HCT116 (cell line): ENCODE results near the gene TPRX1.
A peak's percentile ranks its signal among the peaks of the same experiment; 100 is the strongest.

Experiments
- CBX3 ChIP-seq: IDR thresholded peaks from 2 replicates; pipeline ENCODE4 v1.6.1; 2012; ENCODE audit warnings: low read depth
- CEBPB ChIP-seq: IDR thresholded peaks from 2 replicates; pipeline ENCODE4 v1.6.1; 2012; ENCODE audit warnings: low read depth
- ELF1 ChIP-seq: IDR thresholded peaks from 2 replicates; pipeline ENCODE4 v1.6.1; 2012; ENCODE audit warnings: low read depth, borderline replicate concordance
- EZH2 ChIP-seq: fragments of 200-600 bp; sonication (generic); IDR thresholded peaks from 2 replicates; pipeline ENCODE4 v1.6.1; 2017; ENCODE audit warnings: antibody characterized with exemption, mixed run types
- POLR2AphosphoS5 ChIP-seq: IDR thresholded peaks from 2 replicates; pipeline ENCODE4 v1.6.1; 2011; ENCODE audit warnings: mild to moderate bottlenecking, low read depth, low read length, moderate library complexity
- RAD21 ChIP-seq: IDR thresholded peaks from 2 replicates; pipeline ENCODE4 v1.6.1; 2012; ENCODE audit warnings: low read depth, mild to moderate bottlenecking
- SRF ChIP-seq: IDR thresholded peaks from 2 replicates; pipeline ENCODE4 v1.6.1; 2012; ENCODE audit warnings: low read depth
- YY1 ChIP-seq: IDR thresholded peaks from 2 replicates; pipeline ENCODE4 v1.6.1; 2011; ENCODE audit warnings: low read length, low read depth, moderate library complexity, mild to moderate bottlenecking; ENCODE audit not compliant: insufficient replicate concordance; ENCODE audit errors: extremely low read depth
- ZNF274 ChIP-seq: fragments of 200-500 bp; sonication (Bioruptor generic); IDR thresholded peaks from 2 replicates; pipeline ENCODE4 v1.6.1; 2014; ENCODE audit warnings: mild to moderate bottlenecking, low read depth, low read length, inconsistent platforms
- TF ChIP-seq, protein P1 (sequence below), 3 experiments: fragments of 200-600 bp in 1 of 3; sonication (generic) in 1 of 3; IDR thresholded peaks in 2 of 3; conservative IDR thresholded peaks in 1 of 3; 2 replicates each; pipeline ENCODE4 v1.5.1; 2012 to 2017; ENCODE audit warnings: low read depth in 2 of 3, low read length in 2 of 3, antibody characterized with exemption in 1 of 3, borderline replicate concordance in 1 of 3, control low read depth in 1 of 3, mild to moderate bottlenecking in 1 of 3, mixed read lengths in 1 of 3, mixed run types in 1 of 3, moderate library complexity in 1 of 3; ENCODE audit not compliant: insufficient read depth in 1 of 3
- TF ChIP-seq, protein P2 (sequence below): IDR thresholded peaks from 2 replicates; pipeline ENCODE4 v1.6.1; 2012; ENCODE audit warnings: low read depth
- TF ChIP-seq, protein P3 (sequence below): IDR thresholded peaks from 2 replicates; pipeline ENCODE4 v1.6.1; 2012

DNA sequence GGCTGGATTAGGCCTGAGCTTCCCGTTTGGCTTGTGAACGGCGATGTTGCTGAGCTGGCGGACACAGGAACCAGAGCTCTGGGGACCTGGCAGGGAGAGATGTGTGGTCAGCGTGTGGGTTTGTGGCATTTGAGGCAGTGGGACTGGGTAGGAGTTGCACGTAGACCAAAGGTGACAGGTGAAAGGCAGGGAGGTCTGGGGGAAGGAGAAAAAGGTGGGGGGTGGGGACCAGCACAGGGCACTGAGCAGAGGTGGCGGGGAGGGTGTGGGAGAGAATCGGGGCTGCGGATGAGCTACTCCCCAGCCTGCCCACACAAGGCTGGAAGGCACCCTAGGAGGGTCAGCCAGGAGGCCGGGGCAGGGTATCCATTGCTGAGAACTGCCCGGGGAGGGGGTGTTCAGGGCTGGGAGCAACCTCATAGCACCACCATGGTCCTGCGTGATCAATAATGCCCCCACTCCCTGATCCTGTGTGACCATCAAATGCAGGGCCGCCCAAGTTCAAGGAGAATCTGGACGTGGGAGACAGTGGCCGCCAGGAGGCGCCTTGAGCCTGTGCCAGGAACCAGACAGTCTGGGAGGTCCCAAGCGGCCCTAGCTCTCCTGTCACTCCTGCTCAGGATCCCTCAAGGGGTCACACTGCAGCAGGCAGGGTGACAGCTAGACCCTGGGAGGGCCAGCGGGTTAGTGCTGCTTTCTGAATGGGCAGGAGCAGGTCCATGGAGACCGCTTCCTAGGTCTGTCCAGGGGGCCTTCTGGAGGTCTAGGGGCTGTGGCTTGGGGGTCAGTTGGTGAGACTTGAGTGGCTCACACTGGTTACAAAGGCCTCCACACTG is 38.6 kb downstream of the TPRX1 start:
- TF ChIP-seq, protein P1, sequence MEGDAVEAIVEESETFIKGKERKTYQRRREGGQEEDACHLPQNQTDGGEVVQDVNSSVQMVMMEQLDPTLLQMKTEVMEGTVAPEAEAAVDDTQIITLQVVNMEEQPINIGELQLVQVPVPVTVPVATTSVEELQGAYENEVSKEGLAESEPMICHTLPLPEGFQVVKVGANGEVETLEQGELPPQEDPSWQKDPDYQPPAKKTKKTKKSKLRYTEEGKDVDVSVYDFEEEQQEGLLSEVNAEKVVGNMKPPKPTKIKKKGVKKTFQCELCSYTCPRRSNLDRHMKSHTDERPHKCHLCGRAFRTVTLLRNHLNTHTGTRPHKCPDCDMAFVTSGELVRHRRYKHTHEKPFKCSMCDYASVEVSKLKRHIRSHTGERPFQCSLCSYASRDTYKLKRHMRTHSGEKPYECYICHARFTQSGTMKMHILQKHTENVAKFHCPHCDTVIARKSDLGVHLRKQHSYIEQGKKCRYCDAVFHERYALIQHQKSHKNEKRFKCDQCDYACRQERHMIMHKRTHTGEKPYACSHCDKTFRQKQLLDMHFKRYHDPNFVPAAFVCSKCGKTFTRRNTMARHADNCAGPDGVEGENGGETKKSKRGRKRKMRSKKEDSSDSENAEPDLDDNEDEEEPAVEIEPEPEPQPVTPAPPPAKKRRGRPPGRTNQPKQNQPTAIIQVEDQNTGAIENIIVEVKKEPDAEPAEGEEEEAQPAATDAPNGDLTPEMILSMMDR (IDR thresholded peaks at IDR 0.05 in 2 of 3, conservative IDR thresholded peaks at IDR 0.05 in 1 of 3; ENCODE audit: borderline replicate concordance in 1 of 3, insufficient read depth in 1 of 3, low read depth in 2 of 3, low read length in 2 of 3): peak; percentile 71 to 91 (median 89)
- TF ChIP-seq ELF1 (no peak), POLR2AphosphoS5 (no peak), YY1 (peak; percentile 19), EZH2 (no peak), SRF (no peak), ZNF274 (no peak), RAD21 (peak; percentile 82), CEBPB (no peak), CBX3 (no peak)
- TF ChIP-seq, protein P2, sequence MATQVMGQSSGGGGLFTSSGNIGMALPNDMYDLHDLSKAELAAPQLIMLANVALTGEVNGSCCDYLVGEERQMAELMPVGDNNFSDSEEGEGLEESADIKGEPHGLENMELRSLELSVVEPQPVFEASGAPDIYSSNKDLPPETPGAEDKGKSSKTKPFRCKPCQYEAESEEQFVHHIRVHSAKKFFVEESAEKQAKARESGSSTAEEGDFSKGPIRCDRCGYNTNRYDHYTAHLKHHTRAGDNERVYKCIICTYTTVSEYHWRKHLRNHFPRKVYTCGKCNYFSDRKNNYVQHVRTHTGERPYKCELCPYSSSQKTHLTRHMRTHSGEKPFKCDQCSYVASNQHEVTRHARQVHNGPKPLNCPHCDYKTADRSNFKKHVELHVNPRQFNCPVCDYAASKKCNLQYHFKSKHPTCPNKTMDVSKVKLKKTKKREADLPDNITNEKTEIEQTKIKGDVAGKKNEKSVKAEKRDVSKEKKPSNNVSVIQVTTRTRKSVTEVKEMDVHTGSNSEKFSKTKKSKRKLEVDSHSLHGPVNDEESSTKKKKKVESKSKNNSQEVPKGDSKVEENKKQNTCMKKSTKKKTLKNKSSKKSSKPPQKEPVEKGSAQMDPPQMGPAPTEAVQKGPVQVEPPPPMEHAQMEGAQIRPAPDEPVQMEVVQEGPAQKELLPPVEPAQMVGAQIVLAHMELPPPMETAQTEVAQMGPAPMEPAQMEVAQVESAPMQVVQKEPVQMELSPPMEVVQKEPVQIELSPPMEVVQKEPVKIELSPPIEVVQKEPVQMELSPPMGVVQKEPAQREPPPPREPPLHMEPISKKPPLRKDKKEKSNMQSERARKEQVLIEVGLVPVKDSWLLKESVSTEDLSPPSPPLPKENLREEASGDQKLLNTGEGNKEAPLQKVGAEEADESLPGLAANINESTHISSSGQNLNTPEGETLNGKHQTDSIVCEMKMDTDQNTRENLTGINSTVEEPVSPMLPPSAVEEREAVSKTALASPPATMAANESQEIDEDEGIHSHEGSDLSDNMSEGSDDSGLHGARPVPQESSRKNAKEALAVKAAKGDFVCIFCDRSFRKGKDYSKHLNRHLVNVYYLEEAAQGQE: no peak
- TF ChIP-seq, protein P3, sequence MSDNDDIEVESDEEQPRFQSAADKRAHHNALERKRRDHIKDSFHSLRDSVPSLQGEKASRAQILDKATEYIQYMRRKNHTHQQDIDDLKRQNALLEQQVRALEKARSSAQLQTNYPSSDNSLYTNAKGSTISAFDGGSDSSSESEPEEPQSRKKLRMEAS: no peak
